Measurements from ENCODE around the gene RAD50.
"Not testable (repeated sequence)": the region's sequence is repeated elsewhere in the genome, so short reads cannot be mapped to it uniquely, and the experiment has no call there.

Gene RAD50

GRCh38 chr5:132629230-132629944, 72.6 kb downstream of the RAD50 start:
- Histone ChIP-seq H3K36me3 (replicated peaks) (peaks cover 3% of the 10 kb centered on the region), H3K27ac (no peak overlapping the region), H3K27me3 (replicated peaks) (no peaks in the 10 kb centered on the region), H3K4me3 (ENCODE audit: low read depth, low read length) (no peak overlapping the region)
- in situ Hi-C loops (cut with HindIII; ENCODE audit: low pct_ligation_motif_present, low sequenced_read_pairs), result no loop called here
- no peak for DNase-seq
- TF ChIP-seq CTCF (IDR thresholded peaks at IDR 0.05; ENCODE audit: low read depth, low read length, missing control alignments), result no peak

- H3K27me3 ChIP-seq (replicated peaks); H3K4me3 ChIP-seq (ENCODE audit: low read depth, low read length); DNase-seq; H3K27ac ChIP-seq; in situ Hi-C loops (cut with HindIII; ENCODE audit: low pct_ligation_motif_present, low sequenced_read_pairs): not testable (repeated sequence)
- H3K36me3 ChIP-seq (replicated peaks), result peaks cover 10% of the 10 kb centered on the region
These were observed 76.8 kb downstream of the RAD50 start for GRCh38 chr5:132633587-132633986.

- Histone ChIP-seq H3K4me3 (ENCODE audit: low read depth, low read length) (no peak overlapping the region), H3K27me3 (replicated peaks) (no peaks in the 10 kb centered on the region), H3K36me3 (replicated peaks) (peaks cover 14% of the 10 kb centered on the region), H3K27ac (no peak overlapping the region)
- no peak for DNase-seq
- in situ Hi-C loops (cut with HindIII; ENCODE audit: low pct_ligation_motif_present, low sequenced_read_pairs), result no loop called here
- no peak for TF ChIP-seq CTCF (IDR thresholded peaks at IDR 0.05; ENCODE audit: low read depth, low read length, missing control alignments)
These were observed 79.1 kb downstream of the RAD50 start for GRCh38 chr5:132635873-132636272.

GRCh38 chr5:132637241-132637640, 80.5 kb downstream of the RAD50 start:
- TF ChIP-seq CTCF (IDR thresholded peaks at IDR 0.05; ENCODE audit: low read depth, low read length, missing control alignments), result no peak
- peaks cover 17% of the 10 kb centered on the region for H3K36me3 ChIP-seq (replicated peaks)

GRCh38 chr5:132639706-132640130, 82.9 kb downstream of the RAD50 start:
- Histone ChIP-seq H3K27me3 (replicated peaks) (no peaks in the 10 kb centered on the region), H3K4me3 (ENCODE audit: low read depth, low read length) (no peak overlapping the region), H3K36me3 (replicated peaks) (peaks cover 21% of the 10 kb centered on the region), H3K27ac (no peak overlapping the region)
- no peak for DNase-seq
- no peak for TF ChIP-seq CTCF (IDR thresholded peaks at IDR 0.05; ENCODE audit: low read depth, low read length, missing control alignments)
- in situ Hi-C loops (cut with HindIII; ENCODE audit: low pct_ligation_motif_present, low sequenced_read_pairs), result no loop called here

More at GRCh38 chr5:132637241-132637640, 80.5 kb downstream of the RAD50 start:
- no peak for DNase-seq
- H3K27me3 ChIP-seq (replicated peaks), result no peaks in the 10 kb centered on the region
- in situ Hi-C loops (cut with HindIII; ENCODE audit: low pct_ligation_motif_present, low sequenced_read_pairs), result no loop called here
- H3K4me3 ChIP-seq (ENCODE audit: low read depth, low read length), result no peak overlapping the region
- H3K27ac ChIP-seq, result no peak overlapping the region

GRCh38 chr5:132640613-132641012, 83.8 kb downstream of the RAD50 start:
- DNase-seq, result no peak
- Histone ChIP-seq H3K27ac (no peak overlapping the region), H3K36me3 (replicated peaks) (peaks cover 21% of the 10 kb centered on the region), H3K27me3 (replicated peaks) (no peaks in the 10 kb centered on the region), H3K4me3 (ENCODE audit: low read depth, low read length) (no peak overlapping the region)
- TF ChIP-seq CTCF (IDR thresholded peaks at IDR 0.05; ENCODE audit: low read depth, low read length, missing control alignments), result no peak
- in situ Hi-C loops (cut with HindIII; ENCODE audit: low pct_ligation_motif_present, low sequenced_read_pairs), result no loop called here
